ENCODE measurements around the gene MAD1L1. TPM values are rescaled to one million over a fixed set of nuclear protein-coding genes. Genes with fewer than 3 reads are reported as not detected.

The MAD1L1 gene
- total and polyA plus RNA-seq, 11 donors, result 11.1 to 29.7 (median 20.9) TPM

DNA sequence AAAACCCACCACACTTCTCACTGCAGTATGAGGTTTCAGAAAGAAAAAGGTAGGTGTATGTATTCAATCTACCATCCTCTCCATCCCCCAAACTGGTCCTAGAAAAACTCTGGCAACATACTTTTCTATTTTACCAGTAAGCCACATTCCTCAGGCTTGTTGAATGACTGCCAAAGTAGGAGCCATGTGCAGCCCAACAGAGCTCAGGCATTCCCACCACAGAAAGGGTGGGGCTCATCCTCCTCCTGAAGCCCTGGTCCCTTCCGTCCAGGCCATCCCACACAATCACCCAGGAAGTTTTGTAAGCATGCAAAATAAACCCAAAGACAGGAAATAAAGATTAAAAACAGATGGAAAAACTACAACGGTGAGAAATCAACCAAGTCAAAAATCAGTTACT is 57.2 kb downstream of the MAD1L1 start:
- TF ChIP-seq POLR2A (IDR thresholded peaks at IDR 0.05), result no peak
- TF ChIP-seq, protein P1, sequence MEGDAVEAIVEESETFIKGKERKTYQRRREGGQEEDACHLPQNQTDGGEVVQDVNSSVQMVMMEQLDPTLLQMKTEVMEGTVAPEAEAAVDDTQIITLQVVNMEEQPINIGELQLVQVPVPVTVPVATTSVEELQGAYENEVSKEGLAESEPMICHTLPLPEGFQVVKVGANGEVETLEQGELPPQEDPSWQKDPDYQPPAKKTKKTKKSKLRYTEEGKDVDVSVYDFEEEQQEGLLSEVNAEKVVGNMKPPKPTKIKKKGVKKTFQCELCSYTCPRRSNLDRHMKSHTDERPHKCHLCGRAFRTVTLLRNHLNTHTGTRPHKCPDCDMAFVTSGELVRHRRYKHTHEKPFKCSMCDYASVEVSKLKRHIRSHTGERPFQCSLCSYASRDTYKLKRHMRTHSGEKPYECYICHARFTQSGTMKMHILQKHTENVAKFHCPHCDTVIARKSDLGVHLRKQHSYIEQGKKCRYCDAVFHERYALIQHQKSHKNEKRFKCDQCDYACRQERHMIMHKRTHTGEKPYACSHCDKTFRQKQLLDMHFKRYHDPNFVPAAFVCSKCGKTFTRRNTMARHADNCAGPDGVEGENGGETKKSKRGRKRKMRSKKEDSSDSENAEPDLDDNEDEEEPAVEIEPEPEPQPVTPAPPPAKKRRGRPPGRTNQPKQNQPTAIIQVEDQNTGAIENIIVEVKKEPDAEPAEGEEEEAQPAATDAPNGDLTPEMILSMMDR (IDR thresholded peaks at IDR 0.05), result no peak
- 15 to 25% (median 15%) methylated on average over 2 of the region's 2 CpGs for WGBS, 4 donors
- Histone ChIP-seq H3K4me1 (peaks cover 4 to 40% (median 28%) of the 10 kb centered on the region in 12 donors), H3K27me3 (no peaks in the 10 kb centered on the region), H3K9me3 (no peaks in the 10 kb centered on the region), H3K36me3 (peaks cover 0 to 11% (median 0%) of the 10 kb centered on the region in 9 donors), H3K27ac (peak overlapping the region in 10 of 12 donors; percentile 17 to 66 (median 46)), H3K4me3 (no peak overlapping the region)
- ATAC-seq (peak; percentile 60 to 91 (median 82)), DNase-seq (peak in 4 of 5 donors; percentile 57 to 72 (median 62))
- intact Hi-C loops (cut with DNase I), result loop anchor here in 1 of 10 donors (10.0 kb wide), 1 partner anchor 71 kb away; no protein-coding TSS in a partner anchor

DNA sequence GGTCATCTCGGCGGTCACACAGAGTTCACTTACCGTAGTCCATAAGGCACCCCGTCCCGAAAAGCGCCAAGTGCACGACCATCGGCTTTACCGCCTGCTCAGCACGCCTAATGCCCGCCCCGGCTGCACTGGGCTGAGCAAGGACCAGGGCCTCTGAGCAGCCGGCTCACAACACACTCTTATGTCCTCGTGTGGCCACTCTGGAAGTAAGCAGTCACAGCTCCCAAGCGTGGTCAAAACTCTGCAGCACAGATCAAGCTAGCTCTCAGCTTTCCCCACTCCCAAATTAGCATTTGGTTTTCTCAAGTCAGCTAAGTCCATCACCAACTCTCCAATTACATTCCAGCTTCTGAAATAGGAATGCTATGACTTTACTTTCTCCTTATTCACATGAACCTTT is 57.7 kb downstream of the MAD1L1 start:
- Histone ChIP-seq H3K27me3 (no peaks in the 10 kb centered on the region), H3K9me3 (no peaks in the 10 kb centered on the region), H3K4me1 (peaks cover 4 to 40% (median 28%) of the 10 kb centered on the region in 12 donors), H3K36me3 (peaks cover 0 to 11% (median 0%) of the 10 kb centered on the region in 9 donors), H3K4me3 (no peak overlapping the region), H3K27ac (peak overlapping the region in 9 of 12 donors; percentile 25 to 66 (median 44))
- TF ChIP-seq, protein P1 (IDR thresholded peaks at IDR 0.05), result peak in 3 of 12 donors; percentile 11 to 18 (median 14)
- TF ChIP-seq POLR2A (IDR thresholded peaks at IDR 0.05), result no peak
- 77 to 85% (median 77%) methylated on average over 12 to 15 of the region's 15 CpGs for WGBS, 4 donors
- intact Hi-C loops (cut with DNase I), result loop anchor here in 1 of 10 donors (10.0 kb wide), 1 partner anchor 70 kb away; no protein-coding TSS in a partner anchor
- DNase-seq, result no peak
- ATAC-seq, result peak; percentile 42 to 80 (median 64)

DNA sequence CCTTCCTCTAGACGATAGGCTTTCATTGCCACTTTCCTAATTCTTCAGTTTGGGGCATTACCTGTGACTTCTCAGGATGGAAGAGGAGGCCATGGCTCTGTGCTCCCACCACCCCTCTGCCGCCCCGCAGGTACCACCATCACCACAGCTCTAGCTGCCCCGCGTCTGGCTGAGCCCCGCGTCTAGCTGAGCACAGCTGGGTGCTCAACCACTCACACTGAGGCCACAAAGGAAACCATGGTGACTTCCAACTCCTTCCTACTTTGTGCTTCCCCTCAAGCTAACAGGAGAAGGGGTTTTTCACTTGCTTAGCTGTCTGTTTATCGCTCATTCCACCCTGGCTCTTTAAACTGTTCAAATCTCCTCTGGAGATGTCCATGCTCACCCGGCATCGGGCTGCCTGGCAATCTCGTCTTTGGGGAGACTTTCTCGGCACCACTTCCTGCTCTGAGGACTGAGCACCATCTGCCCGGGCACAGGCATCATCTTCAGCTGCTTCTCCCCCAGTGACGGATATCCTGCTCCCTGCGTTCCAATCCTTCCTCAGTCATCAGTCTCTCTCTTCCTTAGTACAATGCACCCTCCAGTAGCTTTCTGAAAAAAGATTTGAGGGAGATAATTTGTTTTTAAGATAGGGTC is 59.4 kb downstream of the MAD1L1 start:
- H3K4me1 ChIP-seq, result peaks cover 4 to 40% (median 28%) of the 10 kb centered on the region in 12 donors

More for the DNA sequence above, 59.4 kb downstream of the MAD1L1 start:
- 68 to 85% (median 76%) methylated on average over 15 of the region's 15 CpGs for WGBS, 4 donors
- H3K27me3 ChIP-seq, result no peaks in the 10 kb centered on the region
- no peak overlapping the region for H3K4me3 ChIP-seq
- peaks cover 0 to 13% (median 0%) of the 10 kb centered on the region in 9 donors for H3K36me3 ChIP-seq
- H3K9me3 ChIP-seq, result no peaks in the 10 kb centered on the region
- DNase-seq (no peak), ATAC-seq (no peak)
- peak overlapping the region in 6 of 12 donors; percentile 16 to 63 (median 46) for H3K27ac ChIP-seq
- intact Hi-C loops (cut with DNase I), result loop anchor here in 1 of 10 donors (10.0 kb wide), 1 partner anchor 69 kb away; no protein-coding TSS in a partner anchor
- TF ChIP-seq, protein P1 (IDR thresholded peaks at IDR 0.05), result no peak
- no peak for TF ChIP-seq POLR2A (IDR thresholded peaks at IDR 0.05)
